Loucy (cell line): ENCODE results near the gene TRPV3.

Source experiments
- H2AFZ ChIP-seq: fragments of 200-600 bp; sonication (generic); 2 replicates; pipeline ENCODE4 v1.6.0; 2016; ENCODE audit warnings: antibody characterized with exemption, mild to moderate bottlenecking, low read length, moderate library complexity
- H3F3A ChIP-seq: fragments of 200-600 bp; 2 replicates; pipeline ENCODE4 v1.6.0; 2016; ENCODE audit warnings: antibody characterized with exemption, low read depth, mild to moderate bottlenecking
- H3K27me3 ChIP-seq: fragments of 200-600 bp; sonication (generic); 2 replicates; pipeline ENCODE4 v1.6.1; 2014; ENCODE audit warnings: low read length, mild to moderate bottlenecking; ENCODE audit not compliant: insufficient read depth, poor library complexity, severe bottlenecking
- H3K36me3 ChIP-seq: fragments of 200-600 bp; sonication (generic); 2 replicates; pipeline ENCODE4 v1.6.1; 2016; ENCODE audit warnings: low read length; ENCODE audit not compliant: insufficient read depth
- H3K4me1 ChIP-seq: fragments of 200-600 bp; sonication (generic); 2 replicates; pipeline ENCODE4 v1.5.1; 2014; ENCODE audit warnings: low read length, mild to moderate bottlenecking; ENCODE audit not compliant: insufficient read depth, poor library complexity, severe bottlenecking
- H3K4me2 ChIP-seq: fragments of 200-600 bp; sonication (generic); 2 replicates; pipeline ENCODE4 v1.6.0; 2014; ENCODE audit warnings: antibody characterized with exemption, low read length, low read depth, mild to moderate bottlenecking; ENCODE audit not compliant: poor library complexity, severe bottlenecking
- H3K4me3 ChIP-seq: fragments of 200-600 bp; sonication (generic); 2 replicates; pipeline ENCODE4 v1.5.1; 2014; ENCODE audit warnings: low read length, mild to moderate bottlenecking, mixed read lengths; ENCODE audit not compliant: poor library complexity, severe bottlenecking
- H3K79me2 ChIP-seq: fragments of 200-600 bp; sonication (generic); 2 replicates; pipeline ENCODE4 v1.6.1; 2014; ENCODE audit warnings: low read length; ENCODE audit not compliant: insufficient read depth
- H3K9ac ChIP-seq: fragments of 200-600 bp; sonication (generic); 2 replicates; pipeline ENCODE4 v1.6.0; 2014; ENCODE audit warnings: mild to moderate bottlenecking, low read depth, low read length, moderate library complexity; ENCODE audit not compliant: poor library complexity, severe bottlenecking
- H3K9me2 ChIP-seq: fragments of 200-600 bp; sonication (generic); replicated peaks from 2 replicates; pipeline ENCODE4 v1.6.1; 2016; ENCODE audit warnings: low read depth, low read length, mixed read lengths
- H3K9me3 ChIP-seq: fragments of 200-600 bp; sonication (generic); 2 replicates; pipeline ENCODE4 v1.6.1; 2014; ENCODE audit warnings: mild to moderate bottlenecking, antibody characterized with exemption, low read length, low read depth; ENCODE audit not compliant: insufficient read depth
- H4K20me1 ChIP-seq: fragments of 200-600 bp; sonication (generic); 2 replicates; pipeline ENCODE4 v1.6.0; 2014; ENCODE audit warnings: antibody characterized with exemption, low read length, mild to moderate bottlenecking; ENCODE audit not compliant: insufficient read depth, poor library complexity, severe bottlenecking
- CTCF ChIP-seq: fragments of 200-600 bp; sonication (generic); conservative IDR thresholded peaks from 2 replicates; pipeline ENCODE4 v1.5.1; 2014; ENCODE audit warnings: mild to moderate bottlenecking, antibody characterized with exemption, low read length
- EZH2phosphoT487 ChIP-seq: fragments of 200-600 bp; IDR thresholded peaks from 2 replicates; pipeline ENCODE4 v1.6.1; 2018; ENCODE audit warnings: antibody characterized with exemption, mild to moderate bottlenecking, moderate library complexity, borderline replicate concordance

TRPV3 gene

GRCh38 chr17:3557768-3558583 is at the start of gene TRPV3:
TSS of gene TRPV3 (minus strand) at chr17:3557812. CDS start at chr17:3554850, 2,962 bp downstream.
- Histone ChIP-seq H3K4me2 (no peak within 1 kb of the TSS), H4K20me1 (no peaks in the 10 kb centered on the region), H3K79me2 (no peaks in the 10 kb centered on the region), H3K9me3 (no peaks in the 10 kb centered on the region), H3K9me2 (no peaks in the 10 kb centered on the region), H2AFZ (no peak within 1 kb of the TSS), H3K36me3 (no peaks in the 10 kb centered on the region), H3F3A (no peaks in the 10 kb centered on the region), H3K9ac (no peak within 1 kb of the TSS), H3K4me3 (no peak within 1 kb of the TSS), H3K4me1 (no peaks in the 10 kb centered on the region), H3K27me3 (no peaks in the 10 kb centered on the region)
- TF ChIP-seq EZH2phosphoT487 (no peak), CTCF (no peak)

GRCh38 chr17:3603870-3604259 is 46.3 kb upstream of the TRPV3 start:
- no peak for TF ChIP-seq EZH2phosphoT487
- TF ChIP-seq CTCF = no peak
- Histone ChIP-seq H4K20me1 (no peaks in the 10 kb centered on the region), H3K9ac (no peak overlapping the region), H3K79me2 (no peaks in the 10 kb centered on the region), H3K36me3 (no peaks in the 10 kb centered on the region), H3K4me2 (no peak overlapping the region), H3K4me3 (no peak overlapping the region), H2AFZ (no peak overlapping the region), H3F3A (no peaks in the 10 kb centered on the region), H3K9me2 (no peaks in the 10 kb centered on the region), H3K4me1 (no peaks in the 10 kb centered on the region), H3K27me3 (no peaks in the 10 kb centered on the region), H3K9me3 (no peaks in the 10 kb centered on the region)

GRCh38 chr17:3603119-3603869 is 45.7 kb upstream of the TRPV3 start:
- no peaks in the 10 kb centered on the region for H3K27me3 ChIP-seq
- no peak for TF ChIP-seq EZH2phosphoT487
- no peak for TF ChIP-seq CTCF
- H3K9me3 ChIP-seq = no peaks in the 10 kb centered on the region
- H3K4me2 ChIP-seq = no peak overlapping the region
- no peaks in the 10 kb centered on the region for H4K20me1 ChIP-seq
- H3K9ac ChIP-seq = no peak overlapping the region
- no peaks in the 10 kb centered on the region for H3F3A ChIP-seq
- no peak overlapping the region for H3K4me3 ChIP-seq
- no peaks in the 10 kb centered on the region for H3K4me1 ChIP-seq
- no peaks in the 10 kb centered on the region for H3K9me2 ChIP-seq
- no peaks in the 10 kb centered on the region for H3K79me2 ChIP-seq
- H3K36me3 ChIP-seq = no peaks in the 10 kb centered on the region
- no peak overlapping the region for H2AFZ ChIP-seq
